Measurements from ENCODE around the gene CST2.

DNA sequence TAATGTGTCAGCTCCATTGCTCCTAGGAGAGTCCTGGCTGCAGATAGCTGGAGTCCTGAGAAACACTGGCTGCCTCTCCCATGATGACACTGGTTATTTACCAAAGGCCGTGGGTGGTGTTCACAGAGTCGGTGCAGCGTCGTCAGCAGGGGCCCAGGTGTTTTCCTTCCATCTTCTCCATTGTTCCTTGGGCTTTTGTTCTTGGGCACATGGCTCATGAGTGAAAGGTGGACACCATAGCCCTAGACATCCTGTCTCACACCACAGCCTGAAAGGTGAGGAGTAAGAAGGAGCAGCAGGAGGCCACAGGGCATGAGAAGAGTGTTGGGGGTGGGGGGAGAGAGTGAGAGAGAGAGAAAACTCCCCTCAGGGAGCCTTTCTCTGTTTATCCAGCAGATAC is 43.9 kb upstream of the CST2 start:
- TF ChIP-seq EZH2phosphoT487 (IDR thresholded peaks at IDR 0.05) (no peak), EZH2 (IDR thresholded peaks at IDR 0.05) (no peak)
- TF ChIP-seq, protein P1, sequence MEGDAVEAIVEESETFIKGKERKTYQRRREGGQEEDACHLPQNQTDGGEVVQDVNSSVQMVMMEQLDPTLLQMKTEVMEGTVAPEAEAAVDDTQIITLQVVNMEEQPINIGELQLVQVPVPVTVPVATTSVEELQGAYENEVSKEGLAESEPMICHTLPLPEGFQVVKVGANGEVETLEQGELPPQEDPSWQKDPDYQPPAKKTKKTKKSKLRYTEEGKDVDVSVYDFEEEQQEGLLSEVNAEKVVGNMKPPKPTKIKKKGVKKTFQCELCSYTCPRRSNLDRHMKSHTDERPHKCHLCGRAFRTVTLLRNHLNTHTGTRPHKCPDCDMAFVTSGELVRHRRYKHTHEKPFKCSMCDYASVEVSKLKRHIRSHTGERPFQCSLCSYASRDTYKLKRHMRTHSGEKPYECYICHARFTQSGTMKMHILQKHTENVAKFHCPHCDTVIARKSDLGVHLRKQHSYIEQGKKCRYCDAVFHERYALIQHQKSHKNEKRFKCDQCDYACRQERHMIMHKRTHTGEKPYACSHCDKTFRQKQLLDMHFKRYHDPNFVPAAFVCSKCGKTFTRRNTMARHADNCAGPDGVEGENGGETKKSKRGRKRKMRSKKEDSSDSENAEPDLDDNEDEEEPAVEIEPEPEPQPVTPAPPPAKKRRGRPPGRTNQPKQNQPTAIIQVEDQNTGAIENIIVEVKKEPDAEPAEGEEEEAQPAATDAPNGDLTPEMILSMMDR (IDR thresholded peaks at IDR 0.05) = no peak

Measured in neural progenitor cell (in vitro differentiated cells).